Astrocyte (in vitro differentiated cells and primary cell): Measurements from ENCODE around the gene OTUD5.

Experiments
- EZH2 ChIP-seq: IDR thresholded peaks from 2 replicates; pipeline ENCODE4 v1.6.1; 2012; ENCODE audit warnings: mild to moderate bottlenecking, low read length, inconsistent platforms; ENCODE audit not compliant: insufficient read depth
- TF ChIP-seq, protein P1 (sequence below): IDR thresholded peaks from 2 replicates; pipeline ENCODE4 v1.5.1; 2011; ENCODE audit warnings: low read depth, mild to moderate bottlenecking, inconsistent platforms, low read length, moderate library complexity; ENCODE audit not compliant: insufficient read depth

DNA sequence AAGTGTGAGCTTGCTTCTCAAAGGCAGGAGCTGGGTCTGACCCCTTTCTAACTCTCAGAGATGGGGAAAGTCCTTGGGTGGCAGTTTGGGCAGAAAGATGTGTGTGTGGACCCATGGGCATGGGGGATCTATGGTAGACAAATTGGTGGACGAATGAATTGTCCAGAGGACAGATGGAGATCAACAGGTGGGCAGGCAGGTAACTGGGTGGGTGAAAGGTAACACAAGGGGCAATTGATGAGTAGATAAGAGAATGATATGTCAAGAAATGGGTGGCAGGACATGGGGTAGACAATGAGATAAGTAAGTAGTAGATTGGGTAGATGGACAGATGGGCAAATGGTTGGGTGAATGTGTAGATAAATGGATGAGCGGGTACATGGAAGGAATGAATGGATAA, 17.2 kb upstream of the OTUD5 start:
- TF ChIP-seq, protein P1, sequence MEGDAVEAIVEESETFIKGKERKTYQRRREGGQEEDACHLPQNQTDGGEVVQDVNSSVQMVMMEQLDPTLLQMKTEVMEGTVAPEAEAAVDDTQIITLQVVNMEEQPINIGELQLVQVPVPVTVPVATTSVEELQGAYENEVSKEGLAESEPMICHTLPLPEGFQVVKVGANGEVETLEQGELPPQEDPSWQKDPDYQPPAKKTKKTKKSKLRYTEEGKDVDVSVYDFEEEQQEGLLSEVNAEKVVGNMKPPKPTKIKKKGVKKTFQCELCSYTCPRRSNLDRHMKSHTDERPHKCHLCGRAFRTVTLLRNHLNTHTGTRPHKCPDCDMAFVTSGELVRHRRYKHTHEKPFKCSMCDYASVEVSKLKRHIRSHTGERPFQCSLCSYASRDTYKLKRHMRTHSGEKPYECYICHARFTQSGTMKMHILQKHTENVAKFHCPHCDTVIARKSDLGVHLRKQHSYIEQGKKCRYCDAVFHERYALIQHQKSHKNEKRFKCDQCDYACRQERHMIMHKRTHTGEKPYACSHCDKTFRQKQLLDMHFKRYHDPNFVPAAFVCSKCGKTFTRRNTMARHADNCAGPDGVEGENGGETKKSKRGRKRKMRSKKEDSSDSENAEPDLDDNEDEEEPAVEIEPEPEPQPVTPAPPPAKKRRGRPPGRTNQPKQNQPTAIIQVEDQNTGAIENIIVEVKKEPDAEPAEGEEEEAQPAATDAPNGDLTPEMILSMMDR, result no peak
- no peak for TF ChIP-seq EZH2
